ENCODE measurements around the gene RGS18.
"Not testable (repeated sequence)": the region's sequence is repeated elsewhere in the genome, so short reads cannot be mapped to it uniquely, and the experiment has no call there.

Gene RGS18

GRCh38 chr1:192123212-192123611, 35.0 kb upstream of the RGS18 start:
- H3K4me3 ChIP-seq (ENCODE audit: control insufficient read depth, low read depth, low read length) = no peak overlapping the region
- DNase-seq (ENCODE audit: low read depth) = no peak
- no peak for TF ChIP-seq CTCF (conservative IDR thresholded peaks at IDR 0.05; ENCODE audit: control insufficient read depth, insufficient read depth, low read depth, low read length)

GRCh38 chr1:192126030-192126619, 32.1 kb upstream of the RGS18 start:
- no peak for DNase-seq (ENCODE audit: low read depth)
- H3K4me3 ChIP-seq (ENCODE audit: control insufficient read depth, low read depth, low read length) = no peak overlapping the region

GRCh38 chr1:192130175-192130574, 28.1 kb upstream of the RGS18 start:
- TF ChIP-seq CTCF (conservative IDR thresholded peaks at IDR 0.05; ENCODE audit: control insufficient read depth, insufficient read depth, low read depth, low read length) = no peak
- H3K4me3 ChIP-seq (ENCODE audit: control insufficient read depth, low read depth, low read length) = no peak overlapping the region
- no peak for DNase-seq (ENCODE audit: low read depth)

More at GRCh38 chr1:192126030-192126619, 32.1 kb upstream of the RGS18 start:
- no peak for TF ChIP-seq CTCF (conservative IDR thresholded peaks at IDR 0.05; ENCODE audit: control insufficient read depth, insufficient read depth, low read depth, low read length)

GRCh38 chr1:192130865-192131264, 27.4 kb upstream of the RGS18 start:
- H3K4me3 ChIP-seq (ENCODE audit: control insufficient read depth, low read depth, low read length); DNase-seq (ENCODE audit: low read depth): not testable (repeated sequence)

GRCh38 chr1:192131914-192132313, 26.3 kb upstream of the RGS18 start:
- no peak for DNase-seq (ENCODE audit: low read depth)
- TF ChIP-seq CTCF (conservative IDR thresholded peaks at IDR 0.05; ENCODE audit: control insufficient read depth, insufficient read depth, low read depth, low read length) = no peak
- H3K4me3 ChIP-seq (ENCODE audit: control insufficient read depth, low read depth, low read length) = no peak overlapping the region

GRCh38 chr1:192133350-192133926, 24.8 kb upstream of the RGS18 start:
- no peak for TF ChIP-seq CTCF (conservative IDR thresholded peaks at IDR 0.05; ENCODE audit: control insufficient read depth, insufficient read depth, low read depth, low read length)
- DNase-seq (ENCODE audit: low read depth) = peak; percentile 8
- H3K4me3 ChIP-seq (ENCODE audit: control insufficient read depth, low read depth, low read length) = no peak overlapping the region

GRCh38 chr1:192140382-192140781, 17.9 kb upstream of the RGS18 start:
- DNase-seq (ENCODE audit: low read depth) = no peak
- no peak overlapping the region for H3K4me3 ChIP-seq (ENCODE audit: control insufficient read depth, low read depth, low read length)
- no peak for TF ChIP-seq CTCF (conservative IDR thresholded peaks at IDR 0.05; ENCODE audit: control insufficient read depth, insufficient read depth, low read depth, low read length)
